Lower leg skin (tissue), 4 donors: ENCODE data around the gene RPL7A. TPM values are rescaled to one million over a fixed set of nuclear protein-coding genes. Genes with fewer than 3 reads are reported as not detected.
"Not testable (repeated sequence)": the region's sequence is repeated elsewhere in the genome, so short reads cannot be mapped to it uniquely, and the experiment has no call there.

Source experiments
- DNase-seq, 2 donors: peaks; one replicate each; pipeline ENCODE4 v3.0.0-alpha.2; 2019; ENCODE audit warnings: low spot score in 2 of 2
- H3K4me3 ChIP-seq: fragments of 200-600 bp; sonication (generic); 2 replicates; pipeline ENCODE4 v1.5.1; 2017; ENCODE audit warnings: mild to moderate bottlenecking, low read depth; ENCODE audit not compliant: poor library complexity, severe bottlenecking
- CTCF ChIP-seq, 3 donors: fragments of 450-650 bp; IDR thresholded peaks; one replicate each; pipeline ENCODE4 v1.5.1; 2016; ENCODE audit warnings: antibody characterized with exemption in 3 of 3, mild to moderate bottlenecking in 3 of 3, moderate library complexity in 2 of 3
- POLR2A ChIP-seq, 2 donors: fragments of 450-650 bp; IDR thresholded peaks; one replicate each; pipeline ENCODE4 v1.6.1; 2016 to 2017; ENCODE audit warnings: antibody characterized with exemption in 2 of 2, mild to moderate bottlenecking in 1 of 2, moderate library complexity in 1 of 2
- WGBS, 2 donors: methylation state at CpG; one replicate each; pipeline ENCODE4 v1.1.5; 2018; 5-methylcytosine and 5-hydroxymethylcytosine counted together
- intact Hi-C: fragments of 100-400 bp; cut with DNase I; formaldehyde crosslinking; loops from one replicate; pipeline ENCODE4 v1.15.0; 2023; ENCODE audit warnings: low total_unique reads
- total RNA-seq, 4 donors: library from RNA; depleted of rRNA; stranded (reverse); fragments of >200 nt; gene quantifications; one replicate each; pipeline ENCODE4 v1.1.0, GENCODE V29; 2016

Gene RPL7A
- total RNA-seq, 4 donors from 2014 or later = 2,005 to 2,991 (median 2,631) TPM

DNA sequence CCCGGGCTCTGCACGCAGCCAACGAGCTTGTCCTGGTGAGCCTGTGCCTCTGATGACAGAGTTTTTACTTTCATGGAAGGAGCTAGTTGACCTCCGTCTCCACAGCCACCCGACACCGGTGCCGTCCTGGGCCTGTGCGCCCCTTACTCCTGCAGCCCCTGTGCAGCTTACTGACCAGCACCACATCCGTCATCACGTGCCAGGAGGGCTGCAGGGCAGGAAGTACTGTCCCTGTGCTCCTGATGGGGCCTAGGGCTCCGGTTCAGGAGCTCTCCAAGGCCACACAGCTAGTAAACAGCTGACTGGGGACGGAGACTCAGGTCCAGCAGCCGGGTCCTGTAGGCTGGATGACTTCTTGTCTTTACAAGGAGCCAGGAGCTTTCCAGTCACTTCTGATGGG, 38.3 kb downstream of the RPL7A start:
- H3K4me3 ChIP-seq = no peak overlapping the region
- intact Hi-C loops = no loop called here
- DNase-seq = no peak
- TF ChIP-seq POLR2A (IDR thresholded peaks at IDR 0.05) (no peak), CTCF (IDR thresholded peaks at IDR 0.05) (no peak)
- WGBS, 2 donors = 86 to 96% methylated on average over 10 to 13 of the region's 13 CpGs

DNA sequence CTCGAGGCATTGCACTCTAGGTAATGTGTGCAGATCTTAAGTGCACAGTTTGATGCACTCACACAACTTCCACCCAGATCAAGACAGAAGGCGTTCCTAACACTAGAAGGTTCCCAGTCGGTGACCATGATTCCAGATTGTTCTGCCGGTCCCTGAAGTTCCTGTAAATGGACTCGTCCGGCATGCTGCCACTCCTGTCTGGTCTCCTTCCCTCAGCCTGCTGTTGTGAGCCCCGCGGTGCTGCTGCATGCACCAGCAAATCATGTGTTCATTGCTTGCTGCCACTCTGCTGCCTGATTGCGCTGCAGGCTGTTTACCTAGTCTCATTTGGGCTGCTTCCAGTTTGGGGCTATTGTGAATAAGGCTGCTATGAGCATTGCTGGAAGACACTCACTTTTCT, 39.7 kb downstream of the RPL7A start:
- WGBS, 2 donors = 55 to 64% methylated on average over 9 of the region's 9 CpGs

DNA sequence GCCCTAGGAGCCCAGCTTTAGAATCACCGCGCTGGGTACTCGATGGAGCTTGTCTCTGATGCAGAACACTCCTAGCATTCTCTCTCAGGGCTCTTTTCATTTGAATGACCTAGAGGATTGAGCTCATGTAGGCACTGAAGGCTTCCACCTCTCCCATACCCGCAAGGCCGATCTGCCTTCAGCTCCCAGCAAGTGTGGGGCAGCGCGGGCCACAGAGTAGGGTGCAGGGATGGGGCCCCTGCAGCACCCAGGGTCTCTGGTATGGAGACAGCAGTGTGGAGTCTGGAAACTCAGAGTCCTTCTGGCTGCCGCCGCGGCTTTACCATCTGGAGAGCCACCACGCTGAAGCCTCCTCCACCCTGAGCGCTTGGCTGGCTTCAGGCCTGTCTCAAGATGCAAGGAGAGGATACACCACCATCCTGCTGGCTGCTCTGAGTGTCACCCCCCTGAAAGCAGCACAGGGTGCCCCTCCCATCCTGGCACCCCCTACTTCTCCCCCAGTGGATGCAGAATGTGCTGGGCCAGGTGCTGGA, 41.1 kb downstream of the RPL7A start:
- WGBS, 2 donors = 91 to 98% methylated on average over 12 of the region's 12 CpGs
- intact Hi-C loops = no loop called here
- no peak overlapping the region for H3K4me3 ChIP-seq
- no peak for TF ChIP-seq CTCF (IDR thresholded peaks at IDR 0.05)
- no peak for TF ChIP-seq POLR2A (IDR thresholded peaks at IDR 0.05)
- DNase-seq = no peak

More for the DNA sequence above, 39.7 kb downstream of the RPL7A start:
- TF ChIP-seq CTCF (IDR thresholded peaks at IDR 0.05) = no peak
- no peak for TF ChIP-seq POLR2A (IDR thresholded peaks at IDR 0.05)
- DNase-seq = no peak
- no peak overlapping the region for H3K4me3 ChIP-seq
- intact Hi-C loops = no loop called here

DNA sequence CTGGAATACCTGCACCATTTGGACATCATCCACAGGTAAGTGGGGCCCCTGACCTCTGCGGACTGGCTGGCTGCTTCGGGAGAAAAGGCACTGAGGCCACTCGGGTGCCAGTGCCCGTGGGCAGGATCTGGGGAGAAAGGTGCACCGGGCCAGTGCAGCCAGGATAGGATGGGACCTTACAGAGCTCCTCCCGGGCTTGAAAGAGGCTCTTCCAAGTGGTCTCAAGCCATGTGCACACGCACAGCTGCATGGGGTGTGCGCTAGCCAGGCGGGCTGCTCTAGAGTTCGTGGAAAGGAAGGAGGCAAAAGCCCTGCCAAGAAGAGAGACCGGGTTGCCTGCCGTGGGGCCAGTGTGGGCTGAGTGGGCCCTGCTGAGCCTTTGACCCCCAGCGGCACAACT, 41.5 kb downstream of the RPL7A start:
- intact Hi-C loops = no loop called here
- DNase-seq = no peak
- 90 to 92% methylated on average over 9 to 13 of the region's 13 CpGs for WGBS, 2 donors
- no peak overlapping the region for H3K4me3 ChIP-seq
- no peak for TF ChIP-seq CTCF (IDR thresholded peaks at IDR 0.05)
- no peak for TF ChIP-seq POLR2A (IDR thresholded peaks at IDR 0.05)

- no peak for TF ChIP-seq POLR2A (IDR thresholded peaks at IDR 0.05)
- TF ChIP-seq CTCF (IDR thresholded peaks at IDR 0.05) = no peak
- 82 to 87% methylated on average over 7 of the region's 7 CpGs for WGBS, 2 donors
- intact Hi-C loops = no loop called here
- no peak overlapping the region for H3K4me3 ChIP-seq
- DNase-seq = no peak
Measured at GRCh38 chr9:133390713-133391112, 42.7 kb downstream of the RPL7A start.

GRCh38 chr9:133391449-133391848, 43.4 kb downstream of the RPL7A start:
- intact Hi-C loops, H3K4me3 ChIP-seq, DNase-seq: not testable (repeated sequence)
- 41 to 59% methylated on average over 3 of the region's 4 CpGs for WGBS, 2 donors

- intact Hi-C loops, H3K4me3 ChIP-seq, DNase-seq: not testable (repeated sequence)
- WGBS, 2 donors = 96 to 97% methylated on average over 3 of the region's 3 CpGs
Measured at GRCh38 chr9:133392308-133392707, 44.3 kb downstream of the RPL7A start.
